DMS 273 (cell line): ENCODE measurements around the gene BTBD9.
A peak's percentile ranks its signal among the peaks of the same experiment; 100 is the strongest.

Experiments used
- DNase-seq: peaks from one replicate; lab custom pipeline; 2025; ENCODE audit not compliant: unreplicated experiment; lab: John Stamatoyannopoulos, UW

The BTBD9 gene

GRCh38 chr6:38599966-38600550, 39.7 kb downstream of the BTBD9 start:
- DNase-seq = no peak

GRCh38 chr6:38599261-38599660, 40.5 kb downstream of the BTBD9 start:
- no peak for DNase-seq

- no peak for DNase-seq
Measured at GRCh38 chr6:38593998-38594665, 45.6 kb downstream of the BTBD9 start.

GRCh38 chr6:38593409-38593808, 46.3 kb downstream of the BTBD9 start:
- DNase-seq = no peak

- DNase-seq = no peak
Measured at GRCh38 chr6:38591439-38591838, 48.3 kb downstream of the BTBD9 start.

- DNase-seq = no peak
Measured at GRCh38 chr6:38589367-38589720, 50.4 kb downstream of the BTBD9 start.

GRCh38 chr6:38588631-38589366, 50.9 kb downstream of the BTBD9 start:
- no peak for DNase-seq

GRCh38 chr6:38587766-38588362, 51.9 kb downstream of the BTBD9 start:
- no peak for DNase-seq

- no peak for DNase-seq
Measured at GRCh38 chr6:38586992-38587391, 52.7 kb downstream of the BTBD9 start.

- DNase-seq = no peak
Measured at GRCh38 chr6:38584731-38585130, 55.0 kb downstream of the BTBD9 start.

GRCh38 chr6:38583523-38583922, 56.2 kb downstream of the BTBD9 start:
- DNase-seq = no peak

- DNase-seq = no peak
Measured at GRCh38 chr6:38580030-38580429, 59.7 kb downstream of the BTBD9 start.

GRCh38 chr6:38579010-38579628, 60.6 kb downstream of the BTBD9 start:
- DNase-seq = no peak

GRCh38 chr6:38578075-38578474, 61.7 kb downstream of the BTBD9 start:
- DNase-seq = no peak

- DNase-seq = no peak
Measured at GRCh38 chr6:38577492-38577891, 62.2 kb downstream of the BTBD9 start.

- DNase-seq = no peak
Measured at GRCh38 chr6:38573801-38574395, 65.8 kb downstream of the BTBD9 start.

GRCh38 chr6:38572186-38572813, 67.4 kb downstream of the BTBD9 start:
- DNase-seq = no peak

GRCh38 chr6:38571721-38572120, 68.0 kb downstream of the BTBD9 start:
- DNase-seq = no peak

GRCh38 chr6:38570750-38571149, 69.0 kb downstream of the BTBD9 start:
- peak; percentile 40 for DNase-seq

GRCh38 chr6:38567436-38567835, 72.3 kb downstream of the BTBD9 start:
- DNase-seq = peak; percentile 88
